Astrocyte (in vitro differentiated cells and primary cell): ENCODE data around the gene ACAD8. TPM values are rescaled to one million over a fixed set of nuclear protein-coding genes. Genes with fewer than 3 reads are reported as not detected.

Experiments
- DNase-seq: peaks from one replicate; pipeline ENCODE4 v3.0.0-alpha.2; 2010; ENCODE audit warnings: low read depth
- FAIRE-seq: peaks from 2 replicates; lab custom pipeline; 2011; peaks lifted over from hg19 to GRCh38; lab: Jason Lieb, UNC
- H2AFZ ChIP-seq: 2 replicates; pipeline ENCODE4 v1.6.0; 2012; ENCODE audit warnings: low read depth, low read length, inconsistent platforms
- H3K27ac ChIP-seq: 2 replicates; pipeline ENCODE4 v1.5.1; 2011; ENCODE audit warnings: low read depth, low read length, inconsistent platforms
- H3K27me3 ChIP-seq: 2 replicates; pipeline ENCODE4 v1.6.0; 2011; ENCODE audit warnings: low read length, inconsistent platforms; ENCODE audit not compliant: insufficient read depth
- H3K36me3 ChIP-seq: 2 replicates; pipeline ENCODE4 v1.5.1; 2011; ENCODE audit warnings: low read length, inconsistent platforms; ENCODE audit not compliant: insufficient read depth
- H3K4me1 ChIP-seq: 2 replicates; pipeline ENCODE4 v1.5.1; 2011; ENCODE audit warnings: low read length, inconsistent platforms; ENCODE audit not compliant: insufficient read depth
- H3K4me2 ChIP-seq: 2 replicates; pipeline ENCODE4 v1.6.0; 2012; ENCODE audit warnings: low read length, inconsistent platforms
- H3K4me3 ChIP-seq: 2 replicates; pipeline ENCODE4 v1.5.1; 2011; ENCODE audit warnings: low read depth, mild to moderate bottlenecking, low read length, inconsistent platforms; ENCODE audit not compliant: insufficient read depth
- H3K79me2 ChIP-seq: 2 replicates; pipeline ENCODE4 v1.6.0; 2012; ENCODE audit warnings: mild to moderate bottlenecking, low read length, inconsistent platforms; ENCODE audit not compliant: insufficient read depth
- H3K9ac ChIP-seq: 2 replicates; pipeline ENCODE4 v1.6.0; 2012; ENCODE audit warnings: mild to moderate bottlenecking, low read length, inconsistent platforms
- H3K9me3 ChIP-seq: 2 replicates; pipeline ENCODE4 v1.5.1; 2012; ENCODE audit warnings: low read depth, mild to moderate bottlenecking, low read length, inconsistent platforms; ENCODE audit not compliant: insufficient read depth
- H4K20me1 ChIP-seq: 2 replicates; pipeline ENCODE4 v1.6.0; 2012; ENCODE audit warnings: low read length, inconsistent platforms; ENCODE audit not compliant: insufficient read depth
- H3K27ac Mint-ChIP-seq: one replicate; pipeline ENCODE4 v1.8.0; 2021; ENCODE audit warnings: mild to moderate bottlenecking, mixed read lengths; ENCODE audit not compliant: unreplicated experiment
- H3K27me3 Mint-ChIP-seq: one replicate; pipeline ENCODE4 v1.8.0; 2021; ENCODE audit warnings: low read depth, mixed read lengths; ENCODE audit not compliant: unreplicated experiment
- H3K36me3 Mint-ChIP-seq: one replicate; pipeline ENCODE4 v1.8.0; 2021; ENCODE audit warnings: low read depth, mixed read lengths; ENCODE audit not compliant: unreplicated experiment
- H3K4me1 Mint-ChIP-seq: one replicate; pipeline ENCODE4 v1.8.0; 2021; ENCODE audit warnings: low read depth, mixed read lengths; ENCODE audit not compliant: unreplicated experiment
- H3K4me3 Mint-ChIP-seq: one replicate; pipeline ENCODE4 v1.8.0; 2021; ENCODE audit warnings: mild to moderate bottlenecking, moderate library complexity, mixed read lengths; ENCODE audit not compliant: unreplicated experiment
- H3K9me3 Mint-ChIP-seq: one replicate; pipeline ENCODE4 v1.8.0; 2021; ENCODE audit warnings: mild to moderate bottlenecking, mixed read lengths; ENCODE audit not compliant: unreplicated experiment
- EZH2 ChIP-seq: IDR thresholded peaks from 2 replicates; pipeline ENCODE4 v1.6.1; 2012; ENCODE audit warnings: mild to moderate bottlenecking, low read length, inconsistent platforms; ENCODE audit not compliant: insufficient read depth
- total RNA-seq: library from RNA; stranded (reverse); gene quantifications from 2 replicates; pipeline ENCODE4 v1.2.1, GENCODE V29; 2021
- TF ChIP-seq, protein P1 (sequence below): IDR thresholded peaks from 2 replicates; pipeline ENCODE4 v1.5.1; 2011; ENCODE audit warnings: low read depth, mild to moderate bottlenecking, inconsistent platforms, low read length, moderate library complexity; ENCODE audit not compliant: insufficient read depth

Gene ACAD8
- total RNA-seq, 1 donor from 2014 or later: 15.8 TPM

GRCh38 chr11:134312223-134312622, 58.9 kb downstream of the ACAD8 start:
- no peak overlapping the region for H3K9ac ChIP-seq
- no peak for FAIRE-seq

GRCh38 chr11:134312807-134313206, 59.4 kb downstream of the ACAD8 start:
- no peaks in the 10 kb centered on the region for H3K9me3 ChIP-seq
- no peaks in the 10 kb centered on the region for H3K79me2 ChIP-seq
- H3K36me3 Mint-ChIP-seq: no peaks in the 10 kb centered on the region
- H3K36me3 ChIP-seq: no peaks in the 10 kb centered on the region
- no peaks in the 10 kb centered on the region for H3K27me3 ChIP-seq
- no peaks in the 10 kb centered on the region for H4K20me1 ChIP-seq
- H3K4me3 Mint-ChIP-seq: no peak overlapping the region
- no peak overlapping the region for H3K27ac ChIP-seq
- H3K9ac ChIP-seq: no peak overlapping the region
- H3K9me3 Mint-ChIP-seq: peaks cover 6% of the 10 kb centered on the region
- H3K4me3 ChIP-seq: no peak overlapping the region
- DNase-seq (no peak), FAIRE-seq (no peak)
- H3K27ac Mint-ChIP-seq: no peak overlapping the region
- no peak overlapping the region for H3K4me2 ChIP-seq
- no peak overlapping the region for H2AFZ ChIP-seq
- H3K4me1 Mint-ChIP-seq: no peaks in the 10 kb centered on the region
- TF ChIP-seq EZH2: no peak
- TF ChIP-seq, protein P1, sequence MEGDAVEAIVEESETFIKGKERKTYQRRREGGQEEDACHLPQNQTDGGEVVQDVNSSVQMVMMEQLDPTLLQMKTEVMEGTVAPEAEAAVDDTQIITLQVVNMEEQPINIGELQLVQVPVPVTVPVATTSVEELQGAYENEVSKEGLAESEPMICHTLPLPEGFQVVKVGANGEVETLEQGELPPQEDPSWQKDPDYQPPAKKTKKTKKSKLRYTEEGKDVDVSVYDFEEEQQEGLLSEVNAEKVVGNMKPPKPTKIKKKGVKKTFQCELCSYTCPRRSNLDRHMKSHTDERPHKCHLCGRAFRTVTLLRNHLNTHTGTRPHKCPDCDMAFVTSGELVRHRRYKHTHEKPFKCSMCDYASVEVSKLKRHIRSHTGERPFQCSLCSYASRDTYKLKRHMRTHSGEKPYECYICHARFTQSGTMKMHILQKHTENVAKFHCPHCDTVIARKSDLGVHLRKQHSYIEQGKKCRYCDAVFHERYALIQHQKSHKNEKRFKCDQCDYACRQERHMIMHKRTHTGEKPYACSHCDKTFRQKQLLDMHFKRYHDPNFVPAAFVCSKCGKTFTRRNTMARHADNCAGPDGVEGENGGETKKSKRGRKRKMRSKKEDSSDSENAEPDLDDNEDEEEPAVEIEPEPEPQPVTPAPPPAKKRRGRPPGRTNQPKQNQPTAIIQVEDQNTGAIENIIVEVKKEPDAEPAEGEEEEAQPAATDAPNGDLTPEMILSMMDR: no peak
- H3K4me1 ChIP-seq: no peaks in the 10 kb centered on the region
- H3K27me3 Mint-ChIP-seq: peaks cover 15% of the 10 kb centered on the region

More at GRCh38 chr11:134312223-134312622, 58.9 kb downstream of the ACAD8 start:
- Mint-ChIP-seq H3K9me3 (peaks cover 5% of the 10 kb centered on the region), H3K27ac (no peak overlapping the region), H3K4me1 (no peaks in the 10 kb centered on the region), H3K27me3 (peaks cover 15% of the 10 kb centered on the region), H3K36me3 (no peaks in the 10 kb centered on the region), H3K4me3 (no peak overlapping the region)
- Histone ChIP-seq H3K27ac (no peak overlapping the region), H3K9me3 (no peaks in the 10 kb centered on the region), H2AFZ (no peak overlapping the region), H3K4me3 (no peak overlapping the region), H3K36me3 (no peaks in the 10 kb centered on the region), H3K27me3 (no peaks in the 10 kb centered on the region), H4K20me1 (no peaks in the 10 kb centered on the region), H3K4me2 (no peak overlapping the region), H3K79me2 (no peaks in the 10 kb centered on the region), H3K4me1 (no peaks in the 10 kb centered on the region)
- no peak for DNase-seq
- TF ChIP-seq EZH2: no peak
- TF ChIP-seq, protein P1: no peak

DNA sequence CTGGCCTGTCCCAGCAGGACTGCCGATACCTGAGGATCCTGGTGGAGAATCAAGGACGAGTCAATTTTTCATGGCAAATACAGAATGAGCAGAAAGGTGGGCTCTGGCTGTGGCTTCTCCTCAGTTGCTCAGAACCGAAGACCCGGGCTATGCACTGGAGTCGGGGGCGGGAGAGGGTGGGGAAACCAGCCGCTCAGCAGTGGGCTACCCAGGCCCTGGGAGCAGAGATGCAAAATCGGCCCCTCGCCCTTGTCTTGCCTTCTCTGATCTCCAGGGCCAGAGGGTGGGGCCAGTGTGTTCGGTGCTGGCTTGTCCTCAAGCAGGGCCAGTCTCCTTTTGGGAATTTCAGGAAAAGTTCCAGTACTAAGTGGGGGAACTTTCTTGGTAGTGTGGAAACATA, 60.0 kb downstream of the ACAD8 start:
- no peaks in the 10 kb centered on the region for H3K4me1 Mint-ChIP-seq
- H3K4me3 ChIP-seq: no peak overlapping the region
- H3K9ac ChIP-seq: no peak overlapping the region
- no peaks in the 10 kb centered on the region for H3K79me2 ChIP-seq
- no peak overlapping the region for H3K4me2 ChIP-seq
- FAIRE-seq: no peak
- H3K36me3 Mint-ChIP-seq: no peaks in the 10 kb centered on the region
- H3K4me1 ChIP-seq: no peaks in the 10 kb centered on the region
- no peak overlapping the region for H3K27ac Mint-ChIP-seq
- no peak overlapping the region for H3K27ac ChIP-seq
- DNase-seq: no peak
- H3K27me3 ChIP-seq: no peaks in the 10 kb centered on the region
- no peak overlapping the region for H2AFZ ChIP-seq
- peaks cover 15% of the 10 kb centered on the region for H3K27me3 Mint-ChIP-seq
- H3K9me3 Mint-ChIP-seq: peaks cover 9% of the 10 kb centered on the region
- no peaks in the 10 kb centered on the region for H3K36me3 ChIP-seq
- no peak for TF ChIP-seq EZH2
- TF ChIP-seq, protein P1: no peak
- no peaks in the 10 kb centered on the region for H3K9me3 ChIP-seq
- H3K4me3 Mint-ChIP-seq: no peak overlapping the region
- no peaks in the 10 kb centered on the region for H4K20me1 ChIP-seq
